Upper lobe of left lung (tissue), 4 donors: Measurements from ENCODE around the gene ZNF620.

Experiments
- CTCF ChIP-seq, 6 experiments: fragments of 450-650 bp in 4 of 6; fragments of 200-600 bp in 2 of 6; sonication (generic) in 2 of 6; IDR thresholded peaks; one replicate each; pipeline ENCODE4 v1.5.1; 2016 to 2019; ENCODE audit warnings: antibody characterized with exemption in 6 of 6
- POLR2A ChIP-seq, 4 donors: fragments of 450-650 bp; IDR thresholded peaks; one replicate each; pipeline ENCODE4 v1.5.1; 2016 to 2017; ENCODE audit warnings: antibody characterized with exemption in 4 of 4, mild to moderate bottlenecking in 2 of 4
- POLR2AphosphoS5 ChIP-seq, 2 donors: sonication (generic); formaldehyde crosslinking; IDR thresholded peaks; one replicate each; pipeline ENCODE4 v1.5.1; 2017; ENCODE audit warnings: antibody characterized with exemption in 2 of 2

- TF ChIP-seq POLR2A (IDR thresholded peaks at IDR 0.05) (no peak), POLR2AphosphoS5 (IDR thresholded peaks at IDR 0.05) (no peak), CTCF (IDR thresholded peaks at IDR 0.05) (no peak)
These were observed 60.9 kb downstream of the ZNF620 start for GRCh38 chr3:40566694-40567093.
